Neural cell (in vitro differentiated cells): ENCODE measurements around the gene CMTM3. TPM values are rescaled to one million over a fixed set of nuclear protein-coding genes. Genes with fewer than 3 reads are reported as not detected.

ENCODE experiments used
- H2AFZ ChIP-seq: fragments of 200-600, 300-800 bp; sonication (generic), shearing (Covaris generic); 2 replicates; pipeline ENCODE4 v1.6.0; 2014; ENCODE audit warnings: low read depth, mild to moderate bottlenecking, antibody characterized with exemption, low read length, moderate library complexity
- H3F3A ChIP-seq: fragments of 200-600 bp; shearing (Covaris generic); 2 replicates; pipeline ENCODE4 v1.6.1; 2016; ENCODE audit warnings: mild to moderate bottlenecking, moderate library complexity, mixed read lengths, antibody characterized with exemption, low read length; ENCODE audit not compliant: insufficient read depth, poor library complexity, severe bottlenecking
- H3K27ac ChIP-seq: fragments of 200-600, 300-800 bp; sonication (generic), shearing (Covaris generic); 2 replicates; pipeline ENCODE4 v1.5.1; 2014; ENCODE audit warnings: mild to moderate bottlenecking, low read length, moderate library complexity
- H3K27me3 ChIP-seq: fragments of 300-800, 200-600 bp; sonication (generic), shearing (Covaris generic); 2 replicates; pipeline ENCODE4 v1.6.0; 2014; ENCODE audit warnings: mild to moderate bottlenecking, low read depth, low read length, moderate library complexity; ENCODE audit not compliant: insufficient read depth
- H3K36me3 ChIP-seq: fragments of 300-800, 200-600 bp; sonication (generic), shearing (Covaris generic); 2 replicates; pipeline ENCODE4 v1.5.1; 2014; ENCODE audit warnings: mild to moderate bottlenecking, antibody characterized with exemption, low read length, moderate library complexity; ENCODE audit not compliant: insufficient read depth
- H3K4me2 ChIP-seq: fragments of 300-800, 200-600 bp; sonication (generic), shearing (Covaris generic); 2 replicates; pipeline ENCODE4 v1.6.0; 2014; ENCODE audit warnings: mild to moderate bottlenecking, low read length
- H3K4me3 ChIP-seq: fragments of 300-800, 200-600 bp; sonication (generic), shearing (Covaris generic); 2 replicates; pipeline ENCODE4 v1.5.1; 2014; ENCODE audit warnings: mild to moderate bottlenecking, low read length, moderate library complexity
- H3K79me2 ChIP-seq: fragments of 200-600 bp; shearing (Covaris generic); replicated peaks from 2 replicates; pipeline ENCODE4 v1.6.0; 2014; ENCODE audit warnings: mild to moderate bottlenecking, low read length, moderate library complexity; ENCODE audit not compliant: insufficient read depth
- H3K9ac ChIP-seq: fragments of 300-800, 200-600 bp; sonication (generic), shearing (Covaris generic); 2 replicates; pipeline ENCODE4 v1.6.1; 2016; ENCODE audit warnings: mild to moderate bottlenecking, low read length, mixed read lengths
- H3K9me2 ChIP-seq: fragments of 200-600 bp; shearing (Covaris generic); 2 replicates; pipeline ENCODE4 v1.6.1; 2016; ENCODE audit warnings: mild to moderate bottlenecking, low read length, mixed read lengths; ENCODE audit not compliant: insufficient read depth
- H3K9me3 ChIP-seq: fragments of 200-600, 300-800 bp; sonication (generic), shearing (Covaris generic); 2 replicates; pipeline ENCODE4 v1.6.1; 2016; ENCODE audit warnings: mild to moderate bottlenecking, mixed run types, low read length, moderate library complexity, mixed read lengths
- H4K20me1 ChIP-seq: fragments of 200-600 bp; shearing (Covaris generic); 2 replicates; pipeline ENCODE4 v1.6.1; 2016; ENCODE audit warnings: mild to moderate bottlenecking, mixed run types; ENCODE audit not compliant: insufficient read depth
- EP300 ChIP-seq: fragments of 450-650 bp; conservative IDR thresholded peaks from 2 replicates; pipeline ENCODE4 v1.6.1; 2014; ENCODE audit warnings: antibody characterized with exemption, mild to moderate bottlenecking, moderate library complexity; ENCODE audit not compliant: poor library complexity, severe bottlenecking
- EZH2 ChIP-seq: fragments of 200-600, 300-800 bp; shearing (Covaris generic), sonication (generic); IDR thresholded peaks from 2 replicates; pipeline ENCODE4 v1.6.1; 2014; ENCODE audit warnings: antibody characterized with exemption, low read length, borderline replicate concordance, mild to moderate bottlenecking; ENCODE audit not compliant: insufficient read depth, poor library complexity, severe bottlenecking
- MXI1 ChIP-seq: fragments of 450-650 bp; conservative IDR thresholded peaks from 2 replicates; pipeline ENCODE4 v1.6.1; 2014; ENCODE audit warnings: antibody characterized with exemption, mild to moderate bottlenecking; ENCODE audit not compliant: poor library complexity, severe bottlenecking
- POLR2AphosphoS5 ChIP-seq: IDR thresholded peaks from 2 replicates; pipeline ENCODE4 v1.6.1; 2012
- RAD21 ChIP-seq: fragments of 450-650 bp; conservative IDR thresholded peaks from 2 replicates; pipeline ENCODE4 v1.6.1; 2014; ENCODE audit warnings: antibody characterized with exemption, mild to moderate bottlenecking, moderate library complexity
- SMC3 ChIP-seq: fragments of 450-650 bp; conservative IDR thresholded peaks from 2 replicates; pipeline ENCODE4 v1.6.1; 2014; ENCODE audit warnings: antibody characterized with exemption, mild to moderate bottlenecking, moderate library complexity; ENCODE audit not compliant: poor library complexity
- TAF1 ChIP-seq: IDR thresholded peaks from 2 replicates; pipeline ENCODE4 v1.6.1; 2012; ENCODE audit warnings: low read depth
- polyA plus RNA-seq: library from polyadenylated mRNA; depleted of rRNA; stranded (reverse); fragments of >200 nt; gene quantifications from 2 replicates; pipeline ENCODE4 v1.2.3, GENCODE V29; 2014
- TF ChIP-seq, protein P1 (sequence below): fragments of 450-650 bp; IDR thresholded peaks from 2 replicates; pipeline ENCODE4 v1.5.1; 2014; ENCODE audit warnings: antibody characterized with exemption, mild to moderate bottlenecking, moderate library complexity; ENCODE audit not compliant: poor library complexity, severe bottlenecking
- TF ChIP-seq, protein P2 (sequence below): IDR thresholded peaks from 2 replicates; pipeline ENCODE4 v1.6.1; 2012; ENCODE audit warnings: borderline replicate concordance

The CMTM3 gene
- polyA plus RNA-seq, 1 donor from 2014 or later = 7.7 TPM

GRCh38 chr16:66634527-66635196 lies 30.2 kb downstream of the CMTM3 start:
- Histone ChIP-seq H3K9me3 (no peaks in the 10 kb centered on the region), H2AFZ (no peak overlapping the region), H3F3A (no peaks in the 10 kb centered on the region), H3K4me3 (no peak overlapping the region), H3K27me3 (no peaks in the 10 kb centered on the region), H3K79me2 (no peaks in the 10 kb centered on the region), H3K9ac (no peak overlapping the region), H3K4me2 (no peak overlapping the region), H3K27ac (no peak overlapping the region), H3K36me3 (no peaks in the 10 kb centered on the region), H4K20me1 (no peaks in the 10 kb centered on the region), H3K9me2 (no peaks in the 10 kb centered on the region)
- TF ChIP-seq SMC3 (no peak), TAF1 (no peak), RAD21 (no peak), EZH2 (no peak), EP300 (no peak), POLR2AphosphoS5 (no peak), MXI1 (no peak)
- TF ChIP-seq, protein P1, sequence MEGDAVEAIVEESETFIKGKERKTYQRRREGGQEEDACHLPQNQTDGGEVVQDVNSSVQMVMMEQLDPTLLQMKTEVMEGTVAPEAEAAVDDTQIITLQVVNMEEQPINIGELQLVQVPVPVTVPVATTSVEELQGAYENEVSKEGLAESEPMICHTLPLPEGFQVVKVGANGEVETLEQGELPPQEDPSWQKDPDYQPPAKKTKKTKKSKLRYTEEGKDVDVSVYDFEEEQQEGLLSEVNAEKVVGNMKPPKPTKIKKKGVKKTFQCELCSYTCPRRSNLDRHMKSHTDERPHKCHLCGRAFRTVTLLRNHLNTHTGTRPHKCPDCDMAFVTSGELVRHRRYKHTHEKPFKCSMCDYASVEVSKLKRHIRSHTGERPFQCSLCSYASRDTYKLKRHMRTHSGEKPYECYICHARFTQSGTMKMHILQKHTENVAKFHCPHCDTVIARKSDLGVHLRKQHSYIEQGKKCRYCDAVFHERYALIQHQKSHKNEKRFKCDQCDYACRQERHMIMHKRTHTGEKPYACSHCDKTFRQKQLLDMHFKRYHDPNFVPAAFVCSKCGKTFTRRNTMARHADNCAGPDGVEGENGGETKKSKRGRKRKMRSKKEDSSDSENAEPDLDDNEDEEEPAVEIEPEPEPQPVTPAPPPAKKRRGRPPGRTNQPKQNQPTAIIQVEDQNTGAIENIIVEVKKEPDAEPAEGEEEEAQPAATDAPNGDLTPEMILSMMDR = no peak
- TF ChIP-seq, protein P2, sequence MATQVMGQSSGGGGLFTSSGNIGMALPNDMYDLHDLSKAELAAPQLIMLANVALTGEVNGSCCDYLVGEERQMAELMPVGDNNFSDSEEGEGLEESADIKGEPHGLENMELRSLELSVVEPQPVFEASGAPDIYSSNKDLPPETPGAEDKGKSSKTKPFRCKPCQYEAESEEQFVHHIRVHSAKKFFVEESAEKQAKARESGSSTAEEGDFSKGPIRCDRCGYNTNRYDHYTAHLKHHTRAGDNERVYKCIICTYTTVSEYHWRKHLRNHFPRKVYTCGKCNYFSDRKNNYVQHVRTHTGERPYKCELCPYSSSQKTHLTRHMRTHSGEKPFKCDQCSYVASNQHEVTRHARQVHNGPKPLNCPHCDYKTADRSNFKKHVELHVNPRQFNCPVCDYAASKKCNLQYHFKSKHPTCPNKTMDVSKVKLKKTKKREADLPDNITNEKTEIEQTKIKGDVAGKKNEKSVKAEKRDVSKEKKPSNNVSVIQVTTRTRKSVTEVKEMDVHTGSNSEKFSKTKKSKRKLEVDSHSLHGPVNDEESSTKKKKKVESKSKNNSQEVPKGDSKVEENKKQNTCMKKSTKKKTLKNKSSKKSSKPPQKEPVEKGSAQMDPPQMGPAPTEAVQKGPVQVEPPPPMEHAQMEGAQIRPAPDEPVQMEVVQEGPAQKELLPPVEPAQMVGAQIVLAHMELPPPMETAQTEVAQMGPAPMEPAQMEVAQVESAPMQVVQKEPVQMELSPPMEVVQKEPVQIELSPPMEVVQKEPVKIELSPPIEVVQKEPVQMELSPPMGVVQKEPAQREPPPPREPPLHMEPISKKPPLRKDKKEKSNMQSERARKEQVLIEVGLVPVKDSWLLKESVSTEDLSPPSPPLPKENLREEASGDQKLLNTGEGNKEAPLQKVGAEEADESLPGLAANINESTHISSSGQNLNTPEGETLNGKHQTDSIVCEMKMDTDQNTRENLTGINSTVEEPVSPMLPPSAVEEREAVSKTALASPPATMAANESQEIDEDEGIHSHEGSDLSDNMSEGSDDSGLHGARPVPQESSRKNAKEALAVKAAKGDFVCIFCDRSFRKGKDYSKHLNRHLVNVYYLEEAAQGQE = no peak

GRCh38 chr16:66635406-66635805 lies 30.9 kb downstream of the CMTM3 start:
- Histone ChIP-seq H3K79me2 (no peaks in the 10 kb centered on the region), H2AFZ (no peak overlapping the region), H3K9me2 (no peaks in the 10 kb centered on the region), H3K4me3 (no peak overlapping the region), H3K36me3 (no peaks in the 10 kb centered on the region), H3K27me3 (no peaks in the 10 kb centered on the region), H3K4me2 (no peak overlapping the region), H4K20me1 (no peaks in the 10 kb centered on the region), H3K9me3 (no peaks in the 10 kb centered on the region), H3K9ac (no peak overlapping the region), H3K27ac (no peak overlapping the region), H3F3A (no peaks in the 10 kb centered on the region)
- no peak for TF ChIP-seq TAF1
- TF ChIP-seq, protein P2 = no peak
- TF ChIP-seq EP300 = no peak
- no peak for TF ChIP-seq EZH2
- no peak for TF ChIP-seq SMC3
- TF ChIP-seq RAD21 = no peak
